Measurements from ENCODE around the gene PLCH1. TPM values are rescaled to one million over a fixed set of nuclear protein-coding genes. Genes with fewer than 3 reads are reported as not detected.

Gene PLCH1
- total RNA-seq, 1 experiment from 2014 or later = 3.8 TPM

GRCh38 chr3:155688481-155688880, 56.4 kb downstream of the PLCH1 start:
- Histone ChIP-seq H3K27me3 (ENCODE audit: insufficient read depth, low read length) (no peaks in the 10 kb centered on the region), H3K9me2 (ENCODE audit: insufficient read depth) (no peaks in the 10 kb centered on the region), H3K27ac (ENCODE audit: low read depth, low read length) (no peak overlapping the region), H3K9me3 (ENCODE audit: control insufficient read depth in 1 of 2, insufficient read depth in 1 of 2, low read depth in 1 of 2, low read length in 2 of 2) (no peaks in the 10 kb centered on the region), H3K4me2 (ENCODE audit: low read length) (no peak overlapping the region), H4K20me1 (ENCODE audit: insufficient read depth) (no peaks in the 10 kb centered on the region), H2AFZ (ENCODE audit: low read depth, low read length, poor library complexity, severe bottlenecking) (no peak overlapping the region), H3K4me3 (replicated peaks in 1 of 2; ENCODE audit: low read depth in 1 of 2, low read length in 2 of 2) (no peak overlapping the region), H3K9ac (ENCODE audit: low read length) (no peak overlapping the region), H3K36me3 (ENCODE audit: control insufficient read depth in 1 of 2, insufficient read depth in 2 of 2, low read length in 2 of 2) (no peaks in the 10 kb centered on the region), H3K79me2 (ENCODE audit: insufficient read depth, low read length) (no peaks in the 10 kb centered on the region), H3K4me1 (ENCODE audit: control insufficient read depth in 1 of 2, insufficient read depth in 2 of 2, low read length in 2 of 2) (no peaks in the 10 kb centered on the region)
- RAD21 ChIA-PET (ENCODE audit: low non-redundant PET in 1 of 2, low total read pairs in 2 of 2, uncharacterized antibody in 2 of 2, unreplicated experiment in 2 of 2) = no interaction called here
- intact Hi-C loops (cut with micrococcal nuclease) = no loop called here
- DNase-seq (ENCODE audit: low read depth, low spot score) (no peak), ATAC-seq (no peak)
- CTCF ChIA-PET = interaction anchor here (0.9 kb wide), 1 partner anchor 14 kb away, joined by 3 read pairs; no protein-coding TSS in a partner anchor
- POLR2A ChIA-PET = no interaction called here
- no TSS peak for BruUV-seq (replicated peaks)
- TF ChIP-seq ZNF274 (IDR thresholded peaks at IDR 0.05; ENCODE audit: low read depth, low read length) (no peak), EZH2 (IDR thresholded peaks at IDR 0.05) (no peak), POLR2A (IDR thresholded peaks at IDR 0.05; ENCODE audit: borderline replicate concordance, extremely low read depth, insufficient read depth, insufficient read length) (no peak), FOSL1 (IDR thresholded peaks at IDR 0.05; ENCODE audit: low read depth) (no peak), YY1 (IDR thresholded peaks at IDR 0.05; ENCODE audit: extremely low read depth, insufficient replicate concordance, low read depth, low read length) (no peak), JUND (IDR thresholded peaks at IDR 0.05) (no peak), CEBPB (IDR thresholded peaks at IDR 0.05; ENCODE audit: low read depth) (no peak), SIN3A (IDR thresholded peaks at IDR 0.05; ENCODE audit: low read depth) (no peak)

GRCh38 chr3:155683344-155683720, 61.5 kb downstream of the PLCH1 start:
- no peaks in the 10 kb centered on the region for H3K27me3 ChIP-seq (ENCODE audit: insufficient read depth, low read length)
- no TSS peak for BruUV-seq (replicated peaks)
- H2AFZ ChIP-seq (ENCODE audit: low read depth, low read length, poor library complexity, severe bottlenecking) = no peak overlapping the region
- no peaks in the 10 kb centered on the region for H3K9me2 ChIP-seq (ENCODE audit: insufficient read depth)
- H3K4me3 ChIP-seq (replicated peaks in 1 of 2; ENCODE audit: low read depth in 1 of 2, low read length in 2 of 2) = no peak overlapping the region
- intact Hi-C loops (cut with micrococcal nuclease) = no loop called here
- no peak for DNase-seq (ENCODE audit: low read depth, low spot score)
- H4K20me1 ChIP-seq (ENCODE audit: insufficient read depth) = no peaks in the 10 kb centered on the region
- ChIA-PET RAD21 (ENCODE audit: low non-redundant PET in 1 of 2, low total read pairs in 2 of 2, uncharacterized antibody in 2 of 2, unreplicated experiment in 2 of 2) (no interaction called here), POLR2A (no interaction called here), CTCF (no interaction called here)
- H3K27ac ChIP-seq (ENCODE audit: low read depth, low read length) = no peak overlapping the region
- H3K36me3 ChIP-seq (ENCODE audit: control insufficient read depth in 1 of 2, insufficient read depth in 2 of 2, low read length in 2 of 2) = no peaks in the 10 kb centered on the region
- no peaks in the 10 kb centered on the region for H3K9me3 ChIP-seq (ENCODE audit: control insufficient read depth in 1 of 2, insufficient read depth in 1 of 2, low read depth in 1 of 2, low read length in 2 of 2)
- no peak overlapping the region for H3K4me2 ChIP-seq (ENCODE audit: low read length)
- no peaks in the 10 kb centered on the region for H3K79me2 ChIP-seq (ENCODE audit: insufficient read depth, low read length)
- no peaks in the 10 kb centered on the region for H3K4me1 ChIP-seq (ENCODE audit: control insufficient read depth in 1 of 2, insufficient read depth in 2 of 2, low read length in 2 of 2)
- H3K9ac ChIP-seq (ENCODE audit: low read length) = no peak overlapping the region
- no peak for ATAC-seq
- no peak for TF ChIP-seq YY1 (IDR thresholded peaks at IDR 0.05; ENCODE audit: extremely low read depth, insufficient replicate concordance, low read depth, low read length)
- TF ChIP-seq ELF1 (IDR thresholded peaks at IDR 0.05; ENCODE audit: borderline replicate concordance, low read depth) = no peak
- TF ChIP-seq FOSL1 (IDR thresholded peaks at IDR 0.05; ENCODE audit: low read depth) = no peak
- TF ChIP-seq POLR2AphosphoS5 (IDR thresholded peaks at IDR 0.05; ENCODE audit: low read depth, low read length) = no peak
- no peak for TF ChIP-seq ATF3 (IDR thresholded peaks at IDR 0.05)
- TF ChIP-seq SRF (IDR thresholded peaks at IDR 0.05; ENCODE audit: low read depth) = no peak
- no peak for TF ChIP-seq SIN3A (IDR thresholded peaks at IDR 0.05; ENCODE audit: low read depth)
- no peak for TF ChIP-seq CTCF (IDR thresholded peaks at IDR 0.05 in 2 of 3, conservative IDR thresholded peaks at IDR 0.05 in 1 of 3; ENCODE audit: borderline replicate concordance in 1 of 3, insufficient read depth in 1 of 3, low read depth in 2 of 3, low read length in 2 of 3)
- TF ChIP-seq CBX3 (IDR thresholded peaks at IDR 0.05; ENCODE audit: low read depth) = no peak
- TF ChIP-seq JUND (IDR thresholded peaks at IDR 0.05) = no peak
- no peak for TF ChIP-seq TCF7L2 (IDR thresholded peaks at IDR 0.05; ENCODE audit: borderline replicate concordance, extremely low read depth, insufficient read depth, insufficient read length)
- TF ChIP-seq EZH2 (IDR thresholded peaks at IDR 0.05) = no peak
- TF ChIP-seq EGR1 (IDR thresholded peaks at IDR 0.05; ENCODE audit: low read depth) = no peak
- TF ChIP-seq ZNF274 (IDR thresholded peaks at IDR 0.05; ENCODE audit: low read depth, low read length) = no peak
- TF ChIP-seq POLR2A (IDR thresholded peaks at IDR 0.05; ENCODE audit: borderline replicate concordance, extremely low read depth, insufficient read depth, insufficient read length) = no peak
- TF ChIP-seq EZH2phosphoT487 (IDR thresholded peaks at IDR 0.05; ENCODE audit: borderline replicate concordance) = no peak
- no peak for TF ChIP-seq SP1 (IDR thresholded peaks at IDR 0.05; ENCODE audit: low read depth)
